Astrocyte of the spinal cord (primary cell): ENCODE measurements around the gene PPP1CC.

ENCODE experiments used
- DNase-seq: peaks from one replicate; pipeline ENCODE4 v3.0.0; 2011; ENCODE audit warnings: low read depth, low spot score
- H3K4me3 ChIP-seq: 2 replicates; pipeline ENCODE4 v1.5.1; 2011; ENCODE audit warnings: low read depth, mild to moderate bottlenecking, low read length, moderate library complexity
- CTCF ChIP-seq: IDR thresholded peaks from 2 replicates; pipeline ENCODE4 v1.5.1; 2012; ENCODE audit warnings: low read depth, mild to moderate bottlenecking, low read length, inconsistent platforms
- in situ Hi-C: cut with HindIII; loops from 2 replicates; pipeline ENCODE4 v1.10.0; 2017; ENCODE audit warnings: low sequenced_read_pairs

Gene PPP1CC

GRCh38 chr12:110677206-110677911 lies 65.3 kb downstream of the PPP1CC start:
- peak; percentile 40 for DNase-seq
- TF ChIP-seq CTCF = no peak
- in situ Hi-C loops = no loop called here
- H3K4me3 ChIP-seq = no peak overlapping the region

- H3K4me3 ChIP-seq = no peak overlapping the region
- in situ Hi-C loops = no loop called here
- no peak for TF ChIP-seq CTCF
- DNase-seq = no peak
Measured at GRCh38 chr12:110676171-110676570, 66.5 kb downstream of the PPP1CC start.

- TF ChIP-seq CTCF = no peak
- in situ Hi-C loops = no loop called here
- no peak overlapping the region for H3K4me3 ChIP-seq
- no peak for DNase-seq
Measured at GRCh38 chr12:110670161-110670701, 72.5 kb downstream of the PPP1CC start.
